Mesothelial cell of epicardium (in vitro differentiated cells): ENCODE data around the gene SMAD6. TPM values are rescaled to one million over a fixed set of nuclear protein-coding genes. Genes with fewer than 3 reads are reported as not detected.

Experiments used
- DNase-seq, 2 experiments: peaks; one replicate each; pipeline ENCODE4 v3.0.0; 2021; ENCODE audit warnings: low spot score in 2 of 2; ENCODE audit not compliant: unreplicated experiment in 2 of 2
- H3K27ac Mint-ChIP-seq: 2 replicates; pipeline ENCODE4 v1.8.0; 2021; ENCODE audit warnings: mixed read lengths
- H3K27me3 Mint-ChIP-seq: 2 replicates; pipeline ENCODE4 v1.8.0; 2021; ENCODE audit warnings: low read depth, mixed read lengths
- H3K36me3 Mint-ChIP-seq: 2 replicates; pipeline ENCODE4 v1.8.0; 2021; ENCODE audit warnings: mixed read lengths
- H3K4me1 Mint-ChIP-seq: 2 replicates; pipeline ENCODE4 v1.8.0; 2021; ENCODE audit warnings: mixed read lengths
- H3K4me3 Mint-ChIP-seq: 2 replicates; pipeline ENCODE4 v1.8.0; 2021; ENCODE audit warnings: mild to moderate bottlenecking, moderate library complexity, mixed read lengths
- H3K9me3 Mint-ChIP-seq: 2 replicates; pipeline ENCODE4 v1.8.0; 2021; ENCODE audit warnings: mixed read lengths
- total RNA-seq: library from RNA; stranded (reverse); gene quantifications from 3 replicates; pipeline ENCODE4 v1.2.1, GENCODE V29; 2021
- TF ChIP-seq, protein P1 (sequence below): fragments of 200-600 bp; sonication (generic); IDR thresholded peaks from one replicate; pipeline ENCODE4 v1.5.0; 2021; ENCODE audit warnings: antibody characterized with exemption; ENCODE audit not compliant: unreplicated experiment

The SMAD6 gene
- total RNA-seq, 1 donor from 2014 or later, result 176 TPM

DNA sequence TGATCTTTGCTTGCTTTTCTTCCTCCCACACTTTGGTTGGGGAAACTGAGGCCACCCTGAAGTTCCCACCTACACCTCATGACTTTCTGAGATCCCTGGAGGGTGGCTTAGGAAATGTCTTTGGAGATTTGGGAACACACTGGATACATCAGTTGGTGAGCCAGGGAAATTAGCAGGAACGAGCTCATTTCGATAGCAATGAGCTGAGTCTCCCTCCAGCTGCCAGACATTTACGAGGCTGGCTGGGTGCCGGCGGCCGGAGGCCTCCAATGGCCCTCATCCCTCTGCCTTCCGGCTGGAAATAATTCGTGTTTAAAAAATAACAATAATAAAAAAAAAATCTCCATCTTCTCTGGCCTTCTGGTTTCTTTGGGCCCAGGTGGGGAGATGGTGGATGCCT lies 38.8 kb downstream of the SMAD6 start:
- peak in 1 of 2 experiments; percentile 59 for DNase-seq
- Mint-ChIP-seq H3K9me3 (no peaks in the 10 kb centered on the region), H3K4me3 (peak overlapping the region; percentile 30), H3K36me3 (peaks cover 4% of the 10 kb centered on the region), H3K27me3 (no peaks in the 10 kb centered on the region), H3K27ac (peak overlapping the region; percentile 93), H3K4me1 (peaks cover 64% of the 10 kb centered on the region)
- TF ChIP-seq, protein P1, sequence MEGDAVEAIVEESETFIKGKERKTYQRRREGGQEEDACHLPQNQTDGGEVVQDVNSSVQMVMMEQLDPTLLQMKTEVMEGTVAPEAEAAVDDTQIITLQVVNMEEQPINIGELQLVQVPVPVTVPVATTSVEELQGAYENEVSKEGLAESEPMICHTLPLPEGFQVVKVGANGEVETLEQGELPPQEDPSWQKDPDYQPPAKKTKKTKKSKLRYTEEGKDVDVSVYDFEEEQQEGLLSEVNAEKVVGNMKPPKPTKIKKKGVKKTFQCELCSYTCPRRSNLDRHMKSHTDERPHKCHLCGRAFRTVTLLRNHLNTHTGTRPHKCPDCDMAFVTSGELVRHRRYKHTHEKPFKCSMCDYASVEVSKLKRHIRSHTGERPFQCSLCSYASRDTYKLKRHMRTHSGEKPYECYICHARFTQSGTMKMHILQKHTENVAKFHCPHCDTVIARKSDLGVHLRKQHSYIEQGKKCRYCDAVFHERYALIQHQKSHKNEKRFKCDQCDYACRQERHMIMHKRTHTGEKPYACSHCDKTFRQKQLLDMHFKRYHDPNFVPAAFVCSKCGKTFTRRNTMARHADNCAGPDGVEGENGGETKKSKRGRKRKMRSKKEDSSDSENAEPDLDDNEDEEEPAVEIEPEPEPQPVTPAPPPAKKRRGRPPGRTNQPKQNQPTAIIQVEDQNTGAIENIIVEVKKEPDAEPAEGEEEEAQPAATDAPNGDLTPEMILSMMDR, result no peak

DNA sequence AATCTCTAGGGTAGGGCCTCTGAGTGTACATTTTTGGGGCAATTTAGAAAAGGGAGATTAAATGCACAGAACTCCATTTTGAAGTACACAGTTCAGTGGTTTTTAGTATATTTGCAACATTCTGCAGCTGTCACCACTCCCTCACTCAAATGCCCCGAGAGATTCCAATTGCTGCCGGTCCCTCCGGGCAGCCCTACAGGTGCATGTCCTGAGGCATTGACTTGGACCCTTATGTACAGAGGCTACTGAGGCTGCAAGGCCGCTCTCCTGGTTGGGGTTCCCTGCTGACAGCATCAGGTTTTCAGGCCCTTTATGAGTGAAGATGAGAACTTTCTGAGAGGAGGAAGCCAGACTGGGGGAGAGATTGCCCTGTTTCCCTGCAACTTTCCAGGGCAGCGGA lies 39.6 kb downstream of the SMAD6 start:
- peak overlapping the region; percentile 73 for H3K27ac Mint-ChIP-seq
- no peak for DNase-seq
- H3K9me3 Mint-ChIP-seq, result no peaks in the 10 kb centered on the region
- no peak overlapping the region for H3K4me3 Mint-ChIP-seq
- H3K4me1 Mint-ChIP-seq, result peaks cover 64% of the 10 kb centered on the region
- peaks cover 4% of the 10 kb centered on the region for H3K36me3 Mint-ChIP-seq
- no peaks in the 10 kb centered on the region for H3K27me3 Mint-ChIP-seq
- TF ChIP-seq, protein P1, result no peak

DNA sequence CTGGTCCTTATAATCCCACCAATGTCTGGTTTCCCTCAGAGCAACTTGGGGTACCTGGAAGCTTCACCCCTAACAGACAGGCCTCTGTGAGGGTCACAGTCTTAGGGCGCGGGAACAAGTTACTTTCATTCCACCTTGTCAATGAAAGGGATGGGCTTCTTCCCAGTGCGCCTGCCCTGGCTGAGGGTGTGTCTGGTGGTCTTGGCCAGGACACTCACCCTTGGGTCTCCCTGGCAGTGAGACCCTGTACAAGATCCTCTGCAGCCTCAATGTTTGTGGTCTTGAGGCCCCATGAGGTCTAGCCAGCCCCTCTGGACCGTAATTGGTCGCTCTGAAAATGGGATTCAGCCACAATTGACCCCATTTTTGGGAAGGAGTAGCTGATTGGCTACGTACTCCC lies 40.2 kb downstream of the SMAD6 start:
- H3K9me3 Mint-ChIP-seq, result no peaks in the 10 kb centered on the region
- no peak for DNase-seq
- TF ChIP-seq, protein P1, result no peak
- H3K27ac Mint-ChIP-seq, result peak overlapping the region; percentile 73
- no peaks in the 10 kb centered on the region for H3K27me3 Mint-ChIP-seq
- peaks cover 70% of the 10 kb centered on the region for H3K4me1 Mint-ChIP-seq
- H3K36me3 Mint-ChIP-seq, result peaks cover 4% of the 10 kb centered on the region
- no peak overlapping the region for H3K4me3 Mint-ChIP-seq

DNA sequence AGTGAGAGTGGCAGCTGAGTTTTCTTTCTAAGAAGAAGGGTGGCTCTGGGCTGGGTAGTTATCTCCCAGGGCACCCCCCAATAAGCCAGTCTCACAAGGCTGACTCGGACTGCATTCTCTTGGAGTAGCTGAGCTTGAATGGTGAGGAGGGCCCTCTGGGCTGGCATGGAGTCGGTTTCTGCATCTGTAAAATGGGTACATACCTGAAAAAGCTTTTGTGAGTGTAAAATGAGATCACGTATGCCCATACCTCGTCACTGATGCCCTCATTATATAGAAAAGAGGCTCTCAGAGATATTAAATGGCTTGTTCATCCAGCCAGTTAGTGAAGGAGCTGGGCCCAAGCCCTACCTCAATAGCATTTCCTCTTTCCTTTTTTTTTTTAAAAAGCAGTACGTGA lies 41.2 kb downstream of the SMAD6 start:
- peaks cover 1% of the 10 kb centered on the region for H3K36me3 Mint-ChIP-seq
- no peaks in the 10 kb centered on the region for H3K27me3 Mint-ChIP-seq
- H3K4me3 Mint-ChIP-seq, result no peak overlapping the region
- TF ChIP-seq, protein P1, result no peak
- H3K9me3 Mint-ChIP-seq, result no peaks in the 10 kb centered on the region
- peaks cover 75% of the 10 kb centered on the region for H3K4me1 Mint-ChIP-seq
- DNase-seq, result no peak
- peak overlapping the region; percentile 47 for H3K27ac Mint-ChIP-seq

DNA sequence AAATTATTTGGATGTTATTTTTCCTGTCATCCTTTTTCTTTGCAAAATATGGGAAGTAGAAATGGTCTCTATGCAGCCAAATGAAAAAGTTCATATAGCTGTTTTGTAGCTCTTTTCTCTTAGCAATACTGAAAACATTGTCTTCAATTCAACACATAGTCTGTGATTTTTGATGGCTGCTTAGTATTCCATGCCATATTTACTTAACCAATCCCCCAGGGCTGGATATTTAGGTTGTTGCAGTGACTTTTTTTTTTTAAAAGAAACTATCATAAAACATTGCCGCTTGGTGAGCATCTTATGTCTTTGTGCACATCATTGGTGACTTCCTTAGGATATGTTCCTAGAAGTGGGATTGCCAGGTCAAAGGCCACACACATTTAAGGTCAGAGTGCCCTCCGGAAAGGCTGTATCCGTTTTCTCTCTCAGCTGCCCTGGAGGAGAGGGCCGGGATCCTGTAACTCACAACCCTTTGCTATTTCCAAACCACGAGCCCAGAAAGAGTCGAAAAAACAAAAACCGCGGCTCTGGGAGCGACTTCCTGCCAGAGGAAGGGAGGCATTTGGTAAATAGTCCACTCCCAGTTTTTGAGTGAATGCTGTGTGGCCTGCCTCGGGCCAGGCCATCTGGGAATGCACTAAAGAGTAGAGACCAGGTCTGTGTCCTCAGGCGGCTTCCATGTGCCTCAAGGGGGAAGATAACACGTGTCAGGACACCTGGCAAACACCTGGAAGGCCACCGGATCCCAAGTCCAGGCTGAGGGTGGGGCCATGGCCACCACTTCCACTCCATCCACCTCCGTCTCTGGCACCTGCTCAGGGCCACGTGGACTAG lies 41.9 kb downstream of the SMAD6 start:
- Mint-ChIP-seq H3K27ac (peak overlapping the region; percentile 97), H3K9me3 (no peaks in the 10 kb centered on the region), H3K36me3 (peaks cover 1% of the 10 kb centered on the region), H3K4me1 (peaks cover 75% of the 10 kb centered on the region), H3K4me3 (no peak overlapping the region), H3K27me3 (no peaks in the 10 kb centered on the region)
- TF ChIP-seq, protein P1, result no peak
- no peak for DNase-seq
